Measurements from ENCODE around the gene TBC1D22A. TPM values are rescaled to one million over a fixed set of nuclear protein-coding genes. Genes with fewer than 3 reads are reported as not detected.

TBC1D22A gene
- total and polyA plus RNA-seq, 10 of the 15 experiments (the other 5 are each of a cell fraction or from before 2014, with no cell fraction given) = 0.63 to 44.7 (median 27.4) TPM

GRCh38 chr22:47092896-47093311 lies 330.5 kb downstream of the TBC1D22A start:
- CTCF ChIA-PET = no interaction called here
- no peak for ATAC-seq
- SMC1A ChIA-PET (ENCODE audit: uncharacterized antibody, unreplicated experiment) = no interaction called here
- FAIRE-seq = no peak
- POLR2A ChIA-PET = no interaction called here
- in situ Hi-C loops (cut with MboI) (no loop called here), intact Hi-C loops (cut with micrococcal nuclease; ENCODE audit: unreplicated experiment) (no loop called here)
- Histone ChIP-seq H3K9ac (ENCODE audit: control insufficient read depth, insufficient read depth, low read length) (no peak overlapping the region), H3K36me3 (ENCODE audit: control insufficient read depth in 2 of 2, insufficient read depth in 2 of 2, low read length in 1 of 2) (no peaks in the 10 kb centered on the region; a peak in 2 of 4 replicates), H3K4me2 (ENCODE audit: control insufficient read depth, insufficient read depth) (no peak overlapping the region), H3K4me3 (no peak overlapping the region), H3K4me1 (ENCODE audit: control insufficient read depth, insufficient read depth, low read length) (no peaks in the 10 kb centered on the region), H3K27ac (ENCODE audit: control insufficient read depth, insufficient read depth) (no peak overlapping the region), H3K79me2 (ENCODE audit: control insufficient read depth, insufficient read depth, low read length) (no peaks in the 10 kb centered on the region), H4K20me1 (ENCODE audit: control insufficient read depth, insufficient read depth) (no peaks in the 10 kb centered on the region), H3K27me3 (replicated peaks in 1 of 2; ENCODE audit: control insufficient read depth in 2 of 2, insufficient read depth in 2 of 2, low read length in 1 of 2) (no peaks in the 10 kb centered on the region), H3K9me3 (replicated peaks; ENCODE audit: control insufficient read depth, insufficient read depth, low read length) (peaks cover 7% of the 10 kb centered on the region; the same call in 2 of the 3 replicates), H2AFZ (ENCODE audit: control insufficient read depth, low read depth, low read length) (no peak overlapping the region)
- no peak for DNase-seq (ENCODE audit: low read depth, low spot score)
- RAD21 ChIA-PET (ENCODE audit: unreplicated experiment) = no interaction called here
- WGBS (ENCODE audit: insufficient coverage, insufficient replicate concordance, low lambda C conversion rate, missing lambda C conversion rate) = 99% methylated on average over 9 of the region's 9 CpGs
- BruUV-seq (replicated peaks) = no TSS peak
- TF ChIP-seq KAT2A (conservative IDR thresholded peaks at IDR 0.05; ENCODE audit: control insufficient read depth, low read depth, low read length) (no peak), ZNF217 (IDR thresholded peaks at IDR 0.05) (no peak)

- H3K9ac ChIP-seq (ENCODE audit: control insufficient read depth, insufficient read depth, low read length) = no peak overlapping the region
- no peaks in the 10 kb centered on the region for H3K79me2 ChIP-seq (ENCODE audit: control insufficient read depth, insufficient read depth, low read length)
- H3K27me3 ChIP-seq (replicated peaks in 1 of 2; ENCODE audit: control insufficient read depth in 2 of 2, insufficient read depth in 2 of 2, low read length in 1 of 2) = no peaks in the 10 kb centered on the region
- in situ Hi-C loops (cut with MboI) (no loop called here), intact Hi-C loops (cut with micrococcal nuclease; ENCODE audit: unreplicated experiment) (no loop called here)
- no TSS peak for BruUV-seq (replicated peaks)
- no peak overlapping the region for H2AFZ ChIP-seq (ENCODE audit: control insufficient read depth, low read depth, low read length)
- WGBS (ENCODE audit: insufficient coverage, insufficient replicate concordance, low lambda C conversion rate, missing lambda C conversion rate) = 98% methylated on average over 4 of the region's 4 CpGs
- FAIRE-seq (no peak), ATAC-seq (no peak), DNase-seq (ENCODE audit: low read depth, low spot score) (no peak)
- H3K4me1 ChIP-seq (ENCODE audit: control insufficient read depth, insufficient read depth, low read length) = no peaks in the 10 kb centered on the region
- ChIA-PET POLR2A (no interaction called here), CTCF (no interaction called here), SMC1A (ENCODE audit: uncharacterized antibody, unreplicated experiment) (no interaction called here), RAD21 (ENCODE audit: unreplicated experiment) (no interaction called here)
- H3K27ac ChIP-seq (ENCODE audit: control insufficient read depth, insufficient read depth) = no peak overlapping the region
- H3K4me3 ChIP-seq = no peak overlapping the region
- H3K4me2 ChIP-seq (ENCODE audit: control insufficient read depth, insufficient read depth) = no peak overlapping the region
- H3K9me3 ChIP-seq (replicated peaks; ENCODE audit: control insufficient read depth, insufficient read depth, low read length) = peaks cover 7% of the 10 kb centered on the region; the same call in 2 of the 3 replicates
- H3K36me3 ChIP-seq (ENCODE audit: control insufficient read depth in 2 of 2, insufficient read depth in 2 of 2, low read length in 1 of 2) = no peaks in the 10 kb centered on the region; a peak in 2 of 4 replicates
- H4K20me1 ChIP-seq (ENCODE audit: control insufficient read depth, insufficient read depth) = no peaks in the 10 kb centered on the region
- TF ChIP-seq USF1 (IDR thresholded peaks at IDR 0.05; ENCODE audit: borderline replicate concordance, extremely low read length, insufficient read depth, low read depth, low read length) (no peak), ATF7 (IDR thresholded peaks at IDR 0.05; ENCODE audit: low read depth) (no peak), HSF1 (IDR thresholded peaks at IDR 0.05; ENCODE audit: low read depth, low read length) (no peak), SREBF1 (IDR thresholded peaks at IDR 0.05; ENCODE audit: low read length) (no peak), CHD1 (IDR thresholded peaks at IDR 0.05; ENCODE audit: low read depth, low read length) (no peak), CBX5 (IDR thresholded peaks at IDR 0.05; ENCODE audit: low read depth) (no peak), CREB1 (IDR thresholded peaks at IDR 0.05; ENCODE audit: low read depth) (no peak), TBL1XR1 (IDR thresholded peaks at IDR 0.05; ENCODE audit: low read depth, low read length) (no peak), BACH1 (IDR thresholded peaks at IDR 0.05; ENCODE audit: borderline replicate concordance) (no peak), ZNF207 (IDR thresholded peaks at IDR 0.05; ENCODE audit: borderline replicate concordance) (no peak), SUPT20H (IDR thresholded peaks at IDR 0.05; ENCODE audit: borderline replicate concordance, control insufficient read depth, low read depth, low read length) (no peak), NR2C1 (IDR thresholded peaks at IDR 0.05) (no peak)
Measured at GRCh38 chr22:47093720-47094119, 331.3 kb downstream of the TBC1D22A start.

All from GM12878 (cell line).